Measurements from ENCODE around the gene C1QTNF8.

The C1QTNF8 gene

GRCh38 chr16:1073566-1074378 is 22.3 kb downstream of the C1QTNF8 start:
- DNase-seq: no peak

- no peak for DNase-seq
These were observed 22.8 kb downstream of the C1QTNF8 start for GRCh38 chr16:1073262-1073558.

- DNase-seq: peak; percentile 38
These were observed 23.4 kb downstream of the C1QTNF8 start, which contains the start of gene SSTR5 for GRCh38 chr16:1072526-1073261. TSS of gene SSTR5 (plus strand) at chr16:1072747. CDS start at chr16:1078869, 6,122 bp downstream.

DNA sequence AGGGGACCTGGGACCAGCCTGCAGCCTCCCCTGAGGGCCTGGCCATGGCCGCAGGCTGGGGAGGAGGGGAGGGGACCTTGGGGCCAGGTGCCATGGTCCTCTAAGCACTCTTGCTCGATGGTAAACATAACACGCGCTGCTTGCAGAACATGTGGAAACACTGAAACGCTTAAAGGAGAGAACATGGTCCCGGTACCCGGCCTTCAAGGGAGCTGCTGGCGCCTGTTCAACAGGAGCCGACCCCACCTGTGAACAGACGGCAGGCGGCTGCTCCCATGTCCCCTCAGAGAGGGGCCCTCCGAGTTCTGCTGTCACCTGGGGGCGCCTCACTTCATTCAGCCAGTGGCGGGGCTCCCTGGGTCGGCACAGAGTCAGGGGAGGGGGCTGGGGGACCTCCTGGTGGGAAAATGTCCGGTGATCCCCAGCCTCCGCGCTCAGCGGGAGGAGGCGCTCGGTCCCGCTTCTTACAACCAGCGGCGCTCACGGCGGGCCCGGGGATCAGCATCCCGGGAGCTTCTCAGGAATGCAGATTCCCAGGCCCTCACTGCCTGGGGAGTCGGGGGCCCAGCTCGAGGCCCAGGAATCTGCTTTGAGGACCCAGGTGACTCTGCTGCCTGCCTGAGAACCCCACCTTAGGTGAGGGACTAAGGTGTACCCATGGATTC is 24.4 kb downstream of the C1QTNF8 start:
- DNase-seq: peak; percentile 82

DNA sequence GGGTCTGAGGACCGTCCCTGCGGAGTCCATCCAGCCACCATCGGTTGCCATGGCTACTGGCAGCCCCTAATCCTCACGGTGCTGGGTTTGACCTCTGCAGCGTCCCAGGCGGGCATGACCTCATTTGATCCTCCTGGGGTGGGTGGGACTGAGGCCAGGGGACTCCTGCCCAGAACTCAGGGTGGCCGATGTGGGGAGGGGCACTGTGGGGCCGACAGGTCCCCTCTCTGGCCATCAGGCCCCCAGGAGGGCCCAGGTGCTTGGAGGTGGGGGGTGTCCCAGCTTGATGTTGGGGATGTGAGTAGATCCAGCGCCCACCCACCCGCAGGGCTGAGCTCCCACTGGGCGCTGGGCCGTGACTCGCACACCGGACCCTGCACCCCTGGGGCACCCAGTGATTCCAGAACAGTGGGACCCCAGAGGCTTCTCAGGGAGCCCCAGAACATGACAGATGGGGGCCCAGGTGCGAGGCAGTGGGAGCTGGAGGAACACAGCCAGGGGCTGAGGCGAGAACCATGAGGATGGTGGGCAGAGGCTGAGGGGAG is 25.1 kb downstream of the C1QTNF8 start:
- DNase-seq: no peak

DNA sequence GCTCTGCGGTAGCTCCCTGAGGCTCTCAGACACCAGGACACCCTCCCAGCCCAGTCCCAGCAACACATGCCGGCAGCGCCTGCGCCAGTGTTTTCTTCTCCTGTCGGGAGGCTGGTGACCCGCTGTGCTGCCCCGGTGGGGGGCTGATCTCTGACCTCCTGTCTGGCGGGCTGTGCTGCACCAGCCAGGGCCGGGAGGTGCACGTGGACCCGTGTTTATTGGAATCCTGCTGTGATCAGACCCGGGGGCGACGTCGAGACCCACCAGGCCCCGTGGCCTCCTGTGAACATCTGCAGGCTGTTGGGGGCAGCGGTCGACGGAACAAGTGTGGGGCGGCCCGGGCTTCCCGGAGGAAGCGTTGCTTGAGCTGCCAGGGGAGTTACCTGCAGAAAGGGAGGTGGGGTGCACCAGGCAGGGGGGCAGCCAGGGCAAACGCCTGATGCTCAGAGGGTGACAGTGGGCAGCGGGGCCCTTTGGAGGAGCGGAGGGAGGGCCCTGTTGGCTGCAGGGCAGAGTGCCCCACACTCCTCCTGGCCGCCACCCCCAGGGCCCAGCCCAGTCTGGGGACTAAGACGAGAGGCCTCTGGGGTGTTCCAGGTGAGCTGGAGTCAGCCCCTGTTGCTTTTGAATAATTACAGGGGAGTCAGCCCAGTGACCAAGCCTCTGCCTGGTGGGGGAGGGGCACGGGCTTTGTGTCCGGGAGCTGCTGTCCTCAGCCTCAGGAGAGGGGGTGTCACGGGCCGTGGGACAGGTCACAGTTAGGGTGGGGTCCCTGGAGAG is 25.8 kb downstream of the C1QTNF8 start:
- peak; percentile 70 for DNase-seq

DNA sequence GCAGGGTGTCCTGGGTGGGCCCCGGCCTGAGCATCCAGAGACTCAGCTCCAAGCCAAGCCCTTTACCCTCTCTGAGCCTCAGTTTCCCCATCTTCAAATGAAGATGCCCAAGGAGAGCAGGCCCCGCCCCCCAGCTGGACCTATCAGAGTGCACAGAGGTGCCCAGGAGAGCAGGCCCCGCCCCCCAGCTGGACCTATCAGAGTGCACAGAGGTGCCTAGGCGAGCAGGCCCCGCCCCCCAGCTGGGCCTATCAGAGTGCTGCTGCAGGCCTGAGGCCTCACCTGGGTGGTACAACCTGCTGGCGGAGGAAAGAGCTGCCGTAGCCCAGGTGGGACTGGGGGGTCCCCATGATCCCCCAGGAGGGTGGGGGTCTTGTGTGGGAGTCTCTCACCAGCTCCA is 26.9 kb downstream of the C1QTNF8 start:
- DNase-seq: peak; percentile 48

GRCh38 chr16:1068451-1068850 is 27.6 kb downstream of the C1QTNF8 start:
- DNase-seq: peak; percentile 89

- DNase-seq: no peak
These were observed 28.4 kb downstream of the C1QTNF8 start for GRCh38 chr16:1067629-1068028.

DNA sequence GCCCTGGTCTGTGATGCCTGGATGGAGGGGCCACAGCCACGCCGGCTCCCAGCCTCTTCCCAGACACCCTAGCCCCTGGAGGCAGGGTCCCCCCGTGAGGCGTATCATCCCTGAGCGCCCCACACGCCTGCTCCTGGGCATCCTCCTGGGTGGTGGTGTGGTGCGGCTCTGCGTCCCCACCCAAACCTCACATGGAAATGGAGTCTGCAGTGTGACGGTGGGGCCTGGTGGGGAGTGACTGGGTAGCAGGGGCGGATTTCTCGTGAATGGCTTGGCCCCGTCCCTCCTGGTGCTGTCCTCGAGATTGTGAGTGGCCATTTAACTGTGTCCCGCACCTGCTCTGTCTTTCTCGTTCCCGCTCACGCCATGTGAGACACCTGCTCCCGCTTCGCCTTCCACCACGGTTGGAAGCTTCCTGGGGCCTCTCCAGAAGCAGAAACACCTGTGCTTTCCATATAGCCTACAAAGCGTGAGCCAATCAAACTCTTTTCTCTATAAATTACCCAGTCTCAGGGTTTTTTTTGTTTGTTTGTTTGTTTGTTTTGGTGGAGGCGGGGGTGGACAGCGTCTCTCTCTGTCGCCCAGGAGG is 29.4 kb downstream of the C1QTNF8 start:
- peak; percentile 59 for DNase-seq

- DNase-seq: no peak
These were observed 30.4 kb downstream of the C1QTNF8 start for GRCh38 chr16:1065469-1066128.

- peak; percentile 46 for DNase-seq
These were observed 32.3 kb downstream of the C1QTNF8 start for GRCh38 chr16:1063728-1064127.

DNA sequence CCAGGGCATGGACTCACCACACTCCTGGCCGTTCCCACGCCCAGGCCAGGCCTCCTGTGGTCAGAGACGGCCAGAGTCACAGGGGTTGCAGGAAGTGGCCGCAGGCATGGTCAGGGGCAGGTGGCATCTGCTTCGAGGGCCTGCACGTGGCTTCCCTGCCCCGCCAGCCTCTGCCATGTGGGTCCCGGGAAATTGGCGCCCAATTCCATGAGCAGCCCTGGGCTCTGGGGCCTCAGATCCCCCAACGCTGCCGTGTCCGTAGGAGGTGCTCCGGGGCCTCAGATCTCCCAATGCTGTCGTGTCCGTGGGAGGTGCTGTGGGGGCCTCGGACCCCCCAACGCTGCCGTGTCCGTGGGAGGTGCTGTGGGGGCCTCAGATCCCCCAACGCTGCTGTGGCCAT is 33.1 kb downstream of the C1QTNF8 start:
- DNase-seq: no peak

DNA sequence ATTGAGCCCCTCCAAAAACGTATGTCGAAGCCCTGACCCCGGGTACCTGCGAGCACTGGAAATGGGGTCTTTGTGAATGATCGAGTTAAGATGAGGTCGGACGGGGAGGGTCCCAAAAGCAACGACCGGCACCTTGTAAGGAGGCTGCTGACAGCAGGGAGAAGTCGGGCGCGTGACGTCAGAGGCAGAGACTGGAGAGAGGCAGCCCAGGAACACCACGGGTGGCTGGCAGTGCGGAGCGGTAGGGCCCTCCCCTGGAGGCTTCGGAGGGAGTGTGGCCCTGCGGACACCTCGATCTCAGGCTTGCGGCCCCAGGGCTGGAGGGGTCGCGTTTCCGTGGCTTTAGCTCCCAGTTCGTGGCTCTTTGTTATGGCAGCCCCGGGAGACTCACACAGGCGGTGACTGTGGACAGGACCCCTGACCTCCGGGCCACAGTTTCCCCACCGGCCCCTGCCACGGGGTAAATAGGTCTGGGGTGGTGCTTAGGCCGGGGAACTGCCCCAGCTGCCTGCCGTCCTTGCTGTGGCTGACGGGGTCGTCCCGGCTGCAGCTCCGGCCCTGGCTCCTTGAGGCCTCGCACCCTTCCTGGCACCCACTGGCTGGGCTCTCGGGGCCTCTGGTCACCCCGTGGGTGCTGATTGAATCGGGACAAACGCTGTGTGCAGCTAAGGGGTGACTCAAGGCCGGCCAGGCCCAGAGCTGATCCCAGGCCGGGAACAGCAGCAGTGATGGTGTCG is 34.1 kb downstream of the C1QTNF8 start:
- no peak for DNase-seq

- no peak for DNase-seq
These were observed 35.4 kb downstream of the C1QTNF8 start for GRCh38 chr16:1060416-1061340.

GRCh38 chr16:1059310-1059709 is 36.7 kb downstream of the C1QTNF8 start:
- no peak for DNase-seq

DNA sequence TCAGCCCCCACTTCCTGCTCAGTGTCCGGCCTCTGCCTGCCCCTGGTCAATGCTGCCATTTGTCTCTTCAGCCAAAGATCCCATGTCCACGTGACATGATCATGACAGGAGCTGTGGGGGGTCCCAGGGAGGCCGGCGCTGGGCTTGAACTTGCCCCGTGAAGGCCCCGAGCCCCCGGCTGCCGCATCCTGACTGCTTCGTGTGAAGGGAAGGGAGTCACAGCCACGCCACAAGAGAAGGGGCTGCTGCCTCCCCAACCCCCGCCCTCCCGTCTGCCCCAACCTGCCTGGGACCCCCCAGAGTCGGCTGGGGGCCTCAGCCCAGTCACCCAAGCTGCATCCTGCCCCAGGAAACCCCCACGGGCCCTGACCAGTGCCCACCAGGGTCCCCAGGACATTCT is 37.8 kb downstream of the C1QTNF8 start:
- DNase-seq: no peak

- peak; percentile 50 for DNase-seq
These were observed 38.7 kb downstream of the C1QTNF8 start for GRCh38 chr16:1057252-1057932.

- peak; percentile 57 for DNase-seq
These were observed 39.8 kb downstream of the C1QTNF8 start for GRCh38 chr16:1056196-1056595.

Data from NCI-H69 (cell line).